Neural cell (in vitro differentiated cells): ENCODE results near the gene LSM5. TPM values are rescaled to one million over a fixed set of nuclear protein-coding genes. Genes with fewer than 3 reads are reported as not detected.

Experiments
- polyA plus RNA-seq: library from polyadenylated mRNA; depleted of rRNA; stranded (reverse); fragments of >200 nt; gene quantifications from 2 replicates; pipeline ENCODE4 v1.2.3, GENCODE V29; 2014

LSM5 gene
- polyA plus RNA-seq, 1 donor from 2014 or later, result 100 TPM

Other genes with a start within 250 kb of the LSM5 start
- gene AVL9, start 5.1 kb upstream of the LSM5 start, polyA plus RNA-seq, result 47.2 and 63.2 TPM in 2 replicates